Neuron (in vitro differentiated cells): ENCODE measurements around the gene TM2D1.
"Not testable (repeated sequence)": the region's sequence is repeated elsewhere in the genome, so short reads cannot be mapped to it uniquely, and the experiment has no call there.

Experiments
- H2AFZ ChIP-seq: one replicate; pipeline ENCODE4 v1.6.1; 2013; ENCODE audit warnings: low read depth, mild to moderate bottlenecking, inconsistent platforms, low read length, moderate library complexity
- H3K27me3 ChIP-seq: one replicate; pipeline ENCODE4 v1.6.1; 2013; ENCODE audit warnings: low read length; ENCODE audit not compliant: insufficient read depth
- H3K36me3 ChIP-seq: one replicate; pipeline ENCODE4 v1.6.1; 2013; ENCODE audit warnings: low read length; ENCODE audit not compliant: insufficient read depth
- H3K4me1 ChIP-seq: one replicate; pipeline ENCODE4 v1.6.1; 2013; ENCODE audit warnings: low read length; ENCODE audit not compliant: insufficient read depth
- H3K4me3 ChIP-seq: 2 replicates; pipeline ENCODE4 v1.5.1; 2013; ENCODE audit warnings: mild to moderate bottlenecking, low read length, moderate library complexity
- H3K9me3 ChIP-seq: one replicate; pipeline ENCODE4 v1.6.1; 2013; ENCODE audit warnings: low read length

TM2D1 gene

GRCh38 chr1:61708953-61709907, 15.7 kb downstream of the TM2D1 start:
- no peak overlapping the region for H3K4me3 ChIP-seq
- H3K36me3 ChIP-seq: peaks cover 25% of the 10 kb centered on the region
- H3K27me3 ChIP-seq: no peaks in the 10 kb centered on the region
- no peak overlapping the region for H2AFZ ChIP-seq
- no peaks in the 10 kb centered on the region for H3K9me3 ChIP-seq
- no peaks in the 10 kb centered on the region for H3K4me1 ChIP-seq

GRCh38 chr1:61699911-61700851, 24.8 kb downstream of the TM2D1 start:
- Histone ChIP-seq H3K4me3 (no peak overlapping the region), H3K27me3 (no peaks in the 10 kb centered on the region), H3K9me3 (no peaks in the 10 kb centered on the region), H3K36me3 (peaks cover 32% of the 10 kb centered on the region), H2AFZ (no peak overlapping the region), H3K4me1 (no peaks in the 10 kb centered on the region)

GRCh38 chr1:61692155-61692800, 32.7 kb downstream of the TM2D1 start:
- Histone ChIP-seq H3K4me1 (no peaks in the 10 kb centered on the region), H3K9me3 (no peaks in the 10 kb centered on the region), H3K27me3 (no peaks in the 10 kb centered on the region), H3K36me3 (peaks cover 3% of the 10 kb centered on the region), H3K4me3 (no peak overlapping the region), H2AFZ (no peak overlapping the region)

- Histone ChIP-seq H3K9me3 (no peaks in the 10 kb centered on the region), H2AFZ (no peak overlapping the region), H3K4me3 (no peak overlapping the region), H3K27me3 (no peaks in the 10 kb centered on the region), H3K36me3 (peaks cover 2% of the 10 kb centered on the region), H3K4me1 (no peaks in the 10 kb centered on the region)
These were observed 37.0 kb downstream of the TM2D1 start for GRCh38 chr1:61687901-61688300.

- no peaks in the 10 kb centered on the region for H3K9me3 ChIP-seq
- H3K4me3 ChIP-seq: no peak overlapping the region
- no peak overlapping the region for H2AFZ ChIP-seq
- H3K36me3 ChIP-seq: peaks cover 11% of the 10 kb centered on the region
- no peaks in the 10 kb centered on the region for H3K4me1 ChIP-seq
- H3K27me3 ChIP-seq: no peaks in the 10 kb centered on the region
These were observed 42.0 kb downstream of the TM2D1 start for GRCh38 chr1:61682891-61683290.

- H3K9me3 ChIP-seq: no peaks in the 10 kb centered on the region
- H3K27me3 ChIP-seq: no peaks in the 10 kb centered on the region
- peaks cover 9% of the 10 kb centered on the region for H3K36me3 ChIP-seq
- no peak overlapping the region for H2AFZ ChIP-seq
- H3K4me1 ChIP-seq: no peaks in the 10 kb centered on the region
- H3K4me3 ChIP-seq: no peak overlapping the region
These were observed 44.4 kb downstream of the TM2D1 start for GRCh38 chr1:61680500-61680899.

- H3K4me3 ChIP-seq, H3K36me3 ChIP-seq, H2AFZ ChIP-seq, H3K4me1 ChIP-seq, H3K27me3 ChIP-seq, H3K9me3 ChIP-seq: not testable (repeated sequence)
These were observed 48.1 kb downstream of the TM2D1 start for GRCh38 chr1:61676881-61677280.

GRCh38 chr1:61674221-61674620, 50.7 kb downstream of the TM2D1 start:
- Histone ChIP-seq H3K4me3 (no peak overlapping the region), H2AFZ (no peak overlapping the region), H3K9me3 (no peaks in the 10 kb centered on the region), H3K36me3 (no peaks in the 10 kb centered on the region), H3K27me3 (no peaks in the 10 kb centered on the region), H3K4me1 (no peaks in the 10 kb centered on the region)

GRCh38 chr1:61672376-61672775, 52.6 kb downstream of the TM2D1 start:
- H2AFZ ChIP-seq: no peak overlapping the region
- H3K36me3 ChIP-seq: no peaks in the 10 kb centered on the region
- no peaks in the 10 kb centered on the region for H3K4me1 ChIP-seq
- no peak overlapping the region for H3K4me3 ChIP-seq
- no peaks in the 10 kb centered on the region for H3K9me3 ChIP-seq
- H3K27me3 ChIP-seq: no peaks in the 10 kb centered on the region

- no peak overlapping the region for H3K4me3 ChIP-seq
- H3K36me3 ChIP-seq: no peaks in the 10 kb centered on the region
- no peak overlapping the region for H2AFZ ChIP-seq
- H3K4me1 ChIP-seq: no peaks in the 10 kb centered on the region
- H3K27me3 ChIP-seq: no peaks in the 10 kb centered on the region
- H3K9me3 ChIP-seq: no peaks in the 10 kb centered on the region
These were observed 54.5 kb downstream of the TM2D1 start for GRCh38 chr1:61670445-61670844.

- H2AFZ ChIP-seq: no peak overlapping the region
- H3K27me3 ChIP-seq: no peaks in the 10 kb centered on the region
- H3K4me1 ChIP-seq: no peaks in the 10 kb centered on the region
- no peaks in the 10 kb centered on the region for H3K9me3 ChIP-seq
- H3K36me3 ChIP-seq: no peaks in the 10 kb centered on the region
- no peak overlapping the region for H3K4me3 ChIP-seq
These were observed 54.9 kb downstream of the TM2D1 start for GRCh38 chr1:61670016-61670415.

- Histone ChIP-seq H3K9me3 (no peaks in the 10 kb centered on the region), H3K27me3 (no peaks in the 10 kb centered on the region), H2AFZ (no peak overlapping the region), H3K4me3 (no peak overlapping the region), H3K4me1 (no peaks in the 10 kb centered on the region), H3K36me3 (no peaks in the 10 kb centered on the region)
These were observed 65.9 kb downstream of the TM2D1 start for GRCh38 chr1:61659061-61659460.

GRCh38 chr1:61655453-61655852, 69.5 kb downstream of the TM2D1 start:
- no peaks in the 10 kb centered on the region for H3K27me3 ChIP-seq
- H3K36me3 ChIP-seq: no peaks in the 10 kb centered on the region
- no peaks in the 10 kb centered on the region for H3K9me3 ChIP-seq
- H3K4me3 ChIP-seq: no peak overlapping the region
- H2AFZ ChIP-seq: no peak overlapping the region
- H3K4me1 ChIP-seq: no peaks in the 10 kb centered on the region
